KMS-11 (cell line): ENCODE measurements around the gene P2RY8.
A peak's percentile ranks its signal among the peaks of the same experiment; 100 is the strongest.

ENCODE experiments used
- H2AFZ ChIP-seq: fragments of 200-600 bp; sonication (generic); 2 replicates; pipeline ENCODE4 v1.6.1; 2016; ENCODE audit warnings: antibody characterized with exemption, mixed run types, low read depth
- H3K27ac ChIP-seq: fragments of 200-600 bp; sonication (generic); 2 replicates; pipeline ENCODE4 v1.6.1; 2016; ENCODE audit warnings: mild to moderate bottlenecking, mixed run types
- H3K27me3 ChIP-seq: fragments of 200-600 bp; sonication (generic); 2 replicates; pipeline ENCODE4 v1.6.1; 2017; ENCODE audit warnings: mild to moderate bottlenecking, low read depth, mixed run types, moderate library complexity; ENCODE audit not compliant: insufficient read depth
- H3K36me3 ChIP-seq: fragments of 200-600 bp; sonication (generic); 2 replicates; pipeline ENCODE4 v1.6.1; 2017; ENCODE audit warnings: mild to moderate bottlenecking, mixed run types; ENCODE audit not compliant: insufficient read depth
- H3K4me1 ChIP-seq: fragments of 200-600 bp; sonication (generic); 2 replicates; pipeline ENCODE4 v1.6.1; 2016; ENCODE audit warnings: mild to moderate bottlenecking, low read depth, mixed run types; ENCODE audit not compliant: poor library complexity, severe bottlenecking
- H3K4me2 ChIP-seq: fragments of 200-600 bp; sonication (generic); 2 replicates; pipeline ENCODE4 v1.7.0; 2016; ENCODE audit warnings: mild to moderate bottlenecking, mixed run types
- H3K4me3 ChIP-seq: fragments of 200-600 bp; sonication (generic); IDR thresholded peaks from 2 replicates; pipeline ENCODE4 v1.6.1; 2017; ENCODE audit warnings: low read depth, low read length, mixed read lengths; ENCODE audit not compliant: insufficient read depth
- H3K79me2 ChIP-seq: fragments of 200-600 bp; sonication (generic); 2 replicates; pipeline ENCODE4 v1.6.1; 2016; ENCODE audit warnings: low read depth, mixed run types; ENCODE audit not compliant: insufficient read depth
- H3K9ac ChIP-seq: fragments of 200-600 bp; sonication (generic); 2 replicates; pipeline ENCODE4 v1.6.1; 2016; ENCODE audit warnings: mild to moderate bottlenecking, mixed run types
- H4K20me1 ChIP-seq: fragments of 200-600 bp; sonication (generic); 2 replicates; pipeline ENCODE4 v1.6.1; 2016; ENCODE audit warnings: mild to moderate bottlenecking, mixed run types; ENCODE audit not compliant: insufficient read depth
- CTCF ChIP-seq: fragments of 200-600 bp; sonication (generic); conservative IDR thresholded peaks from 2 replicates; pipeline ENCODE4 v1.6.1; 2017; ENCODE audit warnings: low read depth, mild to moderate bottlenecking, antibody characterized with exemption, low read length, moderate library complexity, mixed read lengths

The P2RY8 gene

GRCh38 chrX:1537031-1537715 is at the start of gene P2RY8:
Gene P2RY8, minus strand, starts transcription at chrX:1537185. Its CDS starts 70,627 bp downstream, at chrX:1466558.
- Histone ChIP-seq H3K4me3 (no peak within 1 kb of the TSS), H3K4me1 (peaks cover 6% of the 10 kb centered on the region), H3K27ac (peak within 1 kb of the TSS; percentile 100), H3K36me3 (no peaks in the 10 kb centered on the region), H3K4me2 (peak within 1 kb of the TSS; percentile 62), H3K79me2 (peaks cover 29% of the 10 kb centered on the region), H4K20me1 (no peaks in the 10 kb centered on the region), H3K9ac (peak within 1 kb of the TSS; percentile 97), H2AFZ (peak within 1 kb of the TSS; percentile 19; the same call in 1 of the 2 replicates), H3K27me3 (no peaks in the 10 kb centered on the region)
- TF ChIP-seq CTCF, result no peak

GRCh38 chrX:1584237-1585011 is 47.4 kb upstream of the P2RY8 start:
- H3K27ac ChIP-seq, result peak overlapping the region; percentile 83; the same call in 1 of the 2 replicates
- no peaks in the 10 kb centered on the region for H3K36me3 ChIP-seq
- H3K4me3 ChIP-seq, result no peak overlapping the region
- H2AFZ ChIP-seq, result no peak overlapping the region
- H4K20me1 ChIP-seq, result no peaks in the 10 kb centered on the region
- peak overlapping the region; percentile 4; the same call in 1 of the 2 replicates for H3K4me2 ChIP-seq
- H3K9ac ChIP-seq, result no peak overlapping the region
- peaks cover 49% of the 10 kb centered on the region for H3K4me1 ChIP-seq
- H3K79me2 ChIP-seq, result no peaks in the 10 kb centered on the region
- TF ChIP-seq CTCF, result no peak
- no peaks in the 10 kb centered on the region for H3K27me3 ChIP-seq

- H3K27ac ChIP-seq, result peak overlapping the region; percentile 83
- TF ChIP-seq CTCF, result no peak
- peak overlapping the region; percentile 49; the same call in 1 of the 2 replicates for H3K9ac ChIP-seq
These were observed 45.9 kb upstream of the P2RY8 start for GRCh38 chrX:1582686-1583437.

GRCh38 chrX:1581132-1581531 is 44.1 kb upstream of the P2RY8 start:
- Histone ChIP-seq H3K4me3 (no peak overlapping the region), H4K20me1 (no peaks in the 10 kb centered on the region), H3K27ac (no peak overlapping the region), H3K27me3 (no peaks in the 10 kb centered on the region), H2AFZ (no peak overlapping the region), H3K4me2 (no peak overlapping the region), H3K36me3 (no peaks in the 10 kb centered on the region), H3K9ac (no peak overlapping the region), H3K4me1 (peaks cover 50% of the 10 kb centered on the region), H3K79me2 (no peaks in the 10 kb centered on the region)
- peak; percentile 83 for TF ChIP-seq CTCF

More at GRCh38 chrX:1582686-1583437, 45.9 kb upstream of the P2RY8 start:
- peak overlapping the region; percentile 34; the same call in 1 of the 2 replicates for H2AFZ ChIP-seq
- no peaks in the 10 kb centered on the region for H4K20me1 ChIP-seq
- peaks cover 49% of the 10 kb centered on the region for H3K4me1 ChIP-seq
- H3K36me3 ChIP-seq, result no peaks in the 10 kb centered on the region
- H3K4me3 ChIP-seq, result no peak overlapping the region
- H3K27me3 ChIP-seq, result no peaks in the 10 kb centered on the region
- no peaks in the 10 kb centered on the region for H3K79me2 ChIP-seq
- H3K4me2 ChIP-seq, result peak overlapping the region; percentile 42; the same call in 1 of the 2 replicates
